ENCODE results near the gene RBM8A.

DNA sequence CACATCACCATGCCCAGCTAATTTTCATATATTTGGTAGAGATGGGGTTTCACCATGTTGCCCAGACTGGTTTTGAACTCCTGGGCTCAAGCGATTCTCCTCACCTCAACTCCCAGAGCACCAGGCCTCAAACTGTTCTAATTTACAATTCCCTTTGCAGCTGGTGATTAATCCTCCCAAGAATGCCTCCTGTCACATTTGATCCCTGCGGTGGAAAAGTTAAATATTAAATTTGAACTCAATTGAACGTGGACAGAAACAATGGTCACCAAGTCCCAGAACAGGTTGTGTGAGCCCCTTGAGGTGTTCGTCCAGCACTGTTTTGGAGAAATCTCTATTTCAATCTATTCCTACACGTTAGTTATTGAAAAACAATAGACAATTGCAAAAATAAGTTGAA lies 39.7 kb downstream of the RBM8A start:
- TF ChIP-seq, protein P1, sequence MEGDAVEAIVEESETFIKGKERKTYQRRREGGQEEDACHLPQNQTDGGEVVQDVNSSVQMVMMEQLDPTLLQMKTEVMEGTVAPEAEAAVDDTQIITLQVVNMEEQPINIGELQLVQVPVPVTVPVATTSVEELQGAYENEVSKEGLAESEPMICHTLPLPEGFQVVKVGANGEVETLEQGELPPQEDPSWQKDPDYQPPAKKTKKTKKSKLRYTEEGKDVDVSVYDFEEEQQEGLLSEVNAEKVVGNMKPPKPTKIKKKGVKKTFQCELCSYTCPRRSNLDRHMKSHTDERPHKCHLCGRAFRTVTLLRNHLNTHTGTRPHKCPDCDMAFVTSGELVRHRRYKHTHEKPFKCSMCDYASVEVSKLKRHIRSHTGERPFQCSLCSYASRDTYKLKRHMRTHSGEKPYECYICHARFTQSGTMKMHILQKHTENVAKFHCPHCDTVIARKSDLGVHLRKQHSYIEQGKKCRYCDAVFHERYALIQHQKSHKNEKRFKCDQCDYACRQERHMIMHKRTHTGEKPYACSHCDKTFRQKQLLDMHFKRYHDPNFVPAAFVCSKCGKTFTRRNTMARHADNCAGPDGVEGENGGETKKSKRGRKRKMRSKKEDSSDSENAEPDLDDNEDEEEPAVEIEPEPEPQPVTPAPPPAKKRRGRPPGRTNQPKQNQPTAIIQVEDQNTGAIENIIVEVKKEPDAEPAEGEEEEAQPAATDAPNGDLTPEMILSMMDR (IDR thresholded peaks at IDR 0.05; ENCODE audit: low read depth, low read length, poor library complexity, severe bottlenecking) = no peak
- no peak for TF ChIP-seq EZH2phosphoT487 (IDR thresholded peaks at IDR 0.05; ENCODE audit: borderline replicate concordance, low read length)
